Spleen (tissue), 7 donors: ENCODE measurements around the gene RBMS1.

Experiments
- CTCF ChIP-seq, 11 experiments: fragments of 200-600 bp in 7 of 11; fragments of 450-650 bp in 4 of 11; sonication (generic) in 4 of 11; IDR thresholded peaks in 8 of 11; conservative IDR thresholded peaks in 3 of 11; 1 replicate in 7 of 11; 2 replicates in 4 of 11; pipeline versions ENCODE4 v1.4.0 to v1.8.0; 2016 to 2021; ENCODE audit warnings: antibody characterized with exemption in 11 of 11, inconsistent platforms in 4 of 11, mild to moderate bottlenecking in 1 of 11
- POLR2A ChIP-seq, 3 donors: fragments of 450-650 bp; IDR thresholded peaks; one replicate each; pipeline ENCODE4 v1.5.1; 2017; ENCODE audit warnings: antibody characterized with exemption in 3 of 3, mild to moderate bottlenecking in 1 of 3
- donor health status: DM: no; HTN: no; CAD: no; lungs with moderate emphysema.
- donor health status: DM: no; HTN: no; CAD: no.
- donor health status: DM: no; HTN: no; CAD: no.

GRCh38 chr2:160252900-160253299 lies 240.7 kb downstream of the RBMS1 start:
- TF ChIP-seq POLR2A (IDR thresholded peaks at IDR 0.05) (no peak), CTCF (IDR thresholded peaks at IDR 0.05 in 8 of 11, conservative IDR thresholded peaks at IDR 0.05 in 3 of 11) (no peak)
